HG03520 (cell line): ENCODE results near the gene DNAH10.

Experiments
- ATAC-seq: cut with Tn5 transposase; IDR thresholded peaks from one replicate; pipeline ENCODE4 v1.9.1; 2021; ENCODE audit warnings: mild to moderate bottlenecking, moderate library complexity; ENCODE audit not compliant: unreplicated experiment

The DNAH10 gene

DNA sequence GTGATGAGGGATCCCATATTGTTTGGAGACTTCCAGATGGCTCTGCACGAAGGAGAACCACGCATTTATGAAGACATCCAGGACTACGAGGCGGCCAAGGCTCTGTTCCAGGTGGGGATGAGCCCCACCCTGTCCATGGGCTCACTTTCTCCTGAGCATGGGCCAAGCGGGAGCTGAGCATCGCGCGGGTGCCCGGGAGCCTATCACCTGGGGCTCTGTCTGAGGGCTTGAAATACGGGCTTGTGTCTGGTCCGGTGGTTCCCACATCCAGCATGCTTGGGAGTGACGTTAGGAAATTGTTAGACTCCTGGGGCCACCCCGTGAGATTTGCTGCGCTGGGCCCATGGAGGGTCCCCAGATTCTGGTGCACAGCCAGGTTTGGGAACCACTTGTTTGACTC is 117.6 kb downstream of the DNAH10 start:
- no peak for ATAC-seq

DNA sequence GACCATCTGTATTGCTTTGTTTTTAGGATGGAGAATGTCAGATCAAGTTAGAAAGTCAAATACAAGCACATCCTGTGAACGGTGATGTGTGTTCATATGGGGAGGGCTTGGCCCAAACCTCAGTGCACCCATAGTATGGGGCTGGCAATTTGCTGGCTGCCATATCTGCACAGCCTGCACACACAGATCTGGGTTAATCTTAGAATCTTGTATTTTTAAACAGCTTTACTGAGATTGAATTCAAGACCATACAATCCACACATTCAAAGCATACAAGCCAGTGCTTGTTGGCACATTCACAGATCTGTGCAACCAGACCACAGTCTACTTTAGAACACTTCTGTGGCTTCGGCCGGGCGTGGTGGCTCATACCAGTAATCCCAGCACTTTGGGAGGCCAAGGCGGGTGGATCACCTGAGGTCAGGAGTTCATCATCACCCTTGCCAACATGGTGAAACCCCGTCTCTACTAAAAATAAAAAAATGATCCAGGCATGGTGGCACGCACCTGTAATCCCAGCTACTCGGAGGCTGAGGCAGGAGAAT is 120.1 kb downstream of the DNAH10 start:
- no peak for ATAC-seq

DNA sequence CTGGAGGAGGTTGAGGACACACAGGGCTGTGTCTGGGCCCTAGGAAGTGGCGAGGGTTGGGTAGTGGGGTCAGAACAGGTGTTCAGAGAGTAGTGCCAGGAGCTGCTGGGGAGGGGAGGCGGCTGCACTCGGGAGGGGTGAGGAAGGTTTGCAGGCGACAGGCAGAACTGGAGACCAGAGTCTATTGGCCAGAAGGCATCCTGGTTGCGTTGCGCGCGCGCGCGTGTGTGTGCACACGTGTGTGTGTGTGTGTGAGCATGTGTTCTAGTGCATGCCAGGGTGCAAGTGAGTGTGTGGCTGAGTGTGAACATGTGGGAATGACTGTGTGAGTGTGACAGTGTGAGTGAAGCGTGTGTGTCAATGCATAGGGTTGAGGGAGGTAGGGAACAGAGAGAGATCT is 124.2 kb downstream of the DNAH10 start:
- ATAC-seq = no peak

DNA sequence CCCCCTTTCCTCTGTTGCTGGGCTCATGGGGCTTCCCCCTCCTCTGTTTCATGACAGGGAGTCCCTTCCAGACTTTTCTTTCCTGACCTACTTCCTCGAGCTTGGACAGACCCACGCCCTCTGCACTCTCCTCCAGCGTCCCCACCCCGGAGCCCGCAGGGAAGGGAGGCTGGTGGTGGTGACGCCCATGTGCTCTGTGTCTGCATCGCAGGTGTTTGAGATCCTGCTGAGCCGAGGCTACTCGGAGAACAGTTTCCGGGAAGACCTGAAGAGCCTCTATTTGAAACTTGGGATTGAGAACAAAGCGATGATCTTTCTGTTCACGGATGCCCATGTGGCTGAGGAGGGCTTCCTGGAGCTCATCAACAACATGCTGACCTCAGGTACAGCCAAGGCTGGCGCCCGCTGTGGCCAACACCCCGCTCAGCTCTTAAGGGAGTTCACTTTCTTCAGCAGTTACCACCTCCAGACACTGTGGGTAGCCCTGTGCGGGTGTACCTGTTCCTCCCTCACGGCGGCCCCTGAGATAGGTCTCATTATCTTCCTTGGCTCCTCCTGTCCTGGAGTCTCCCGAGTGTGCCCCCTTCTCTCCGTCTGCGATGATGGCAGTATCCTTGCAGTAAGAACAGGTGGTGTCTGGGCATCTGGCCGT is 125.0 kb downstream of the DNAH10 start:
- ATAC-seq = no peak

DNA sequence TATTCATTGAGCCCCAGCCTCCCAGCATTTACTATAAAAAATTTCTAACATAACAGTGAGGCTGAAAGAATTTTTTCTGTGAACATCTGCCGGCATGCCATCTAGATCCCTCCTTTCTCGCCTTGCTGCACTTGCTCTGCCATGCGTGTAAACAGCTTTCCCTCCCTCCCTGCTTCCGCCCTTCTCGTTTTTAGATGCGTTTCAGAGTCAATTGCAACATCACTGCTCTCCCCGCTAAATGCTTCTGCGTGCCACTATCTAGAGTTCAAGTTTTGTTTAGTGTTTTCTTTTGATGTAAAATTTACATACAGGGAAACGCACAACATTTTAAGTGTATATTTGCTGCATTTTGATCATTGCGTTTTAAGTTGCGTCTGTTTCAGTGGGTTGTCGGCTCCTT is 126.9 kb downstream of the DNAH10 start:
- no peak for ATAC-seq

DNA sequence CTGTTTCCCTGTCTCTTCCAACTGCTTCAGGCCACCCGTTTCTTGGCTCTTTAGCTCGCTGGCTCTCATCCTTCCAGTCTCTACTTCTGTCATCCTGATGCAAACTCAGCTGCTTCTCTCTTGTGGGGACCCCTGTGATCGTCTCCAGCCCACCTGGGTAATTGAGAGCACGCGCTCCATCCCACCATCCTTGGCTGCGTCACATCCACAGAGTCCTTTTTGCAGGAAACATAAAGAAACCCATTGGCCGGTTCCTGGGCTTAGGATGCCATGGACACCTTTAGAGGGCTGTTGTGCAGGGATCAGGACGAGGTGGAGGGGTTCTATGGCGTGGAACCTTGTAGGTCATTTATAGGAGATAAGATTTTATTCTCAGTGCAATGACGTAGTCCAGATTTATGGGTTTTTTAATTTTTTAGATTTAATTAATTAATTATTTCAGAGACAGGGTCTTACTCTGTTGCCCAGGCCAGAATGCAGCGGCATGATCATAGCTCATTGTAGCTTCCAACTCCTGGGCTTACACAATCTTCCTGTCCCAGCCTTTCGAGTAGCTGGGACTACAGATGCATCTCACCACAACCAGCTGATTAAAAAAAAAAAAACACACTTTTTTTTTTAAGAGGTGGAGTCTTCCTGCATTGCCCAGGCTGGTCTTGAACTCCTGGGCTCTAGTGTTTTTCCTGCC is 127.9 kb downstream of the DNAH10 start:
- no peak for ATAC-seq

DNA sequence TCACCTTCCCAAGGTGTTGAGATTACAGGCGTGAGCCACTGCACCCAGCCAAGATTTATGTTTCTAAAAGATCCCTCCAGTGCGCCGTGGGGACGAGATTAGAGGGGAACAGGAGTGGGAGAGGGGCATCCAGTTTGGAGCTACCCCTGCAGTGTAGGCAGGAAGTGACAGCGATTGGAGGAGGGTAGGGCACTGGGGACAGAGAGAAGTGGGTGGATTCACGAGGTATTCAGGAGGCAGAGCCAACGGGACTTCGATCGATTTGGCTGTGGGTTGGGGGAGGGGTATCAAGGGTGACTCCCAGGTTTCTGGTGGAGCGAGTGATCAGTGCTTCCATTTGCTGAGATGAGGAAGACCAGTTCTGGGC is 128.4 kb downstream of the DNAH10 start:
- no peak for ATAC-seq

DNA sequence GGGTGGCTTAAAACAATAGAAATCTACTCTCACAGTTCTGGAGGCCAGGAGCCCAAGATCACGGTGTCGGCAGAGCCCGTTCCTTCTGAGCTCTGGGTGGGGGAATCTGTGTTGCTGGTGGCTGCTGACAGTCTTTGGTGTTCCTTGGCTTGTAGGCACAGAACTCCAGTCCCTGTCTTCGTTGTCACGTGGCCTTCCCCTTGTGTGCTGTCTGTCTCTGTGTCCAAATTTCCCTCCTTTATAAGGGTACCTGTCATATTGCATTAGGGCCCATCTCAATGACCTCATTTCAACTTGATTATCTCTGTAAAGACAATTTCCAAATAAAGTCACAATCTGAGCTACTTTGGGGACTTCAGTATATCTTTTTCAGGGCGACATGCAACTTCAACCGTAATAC is 128.9 kb downstream of the DNAH10 start:
- no peak for ATAC-seq

DNA sequence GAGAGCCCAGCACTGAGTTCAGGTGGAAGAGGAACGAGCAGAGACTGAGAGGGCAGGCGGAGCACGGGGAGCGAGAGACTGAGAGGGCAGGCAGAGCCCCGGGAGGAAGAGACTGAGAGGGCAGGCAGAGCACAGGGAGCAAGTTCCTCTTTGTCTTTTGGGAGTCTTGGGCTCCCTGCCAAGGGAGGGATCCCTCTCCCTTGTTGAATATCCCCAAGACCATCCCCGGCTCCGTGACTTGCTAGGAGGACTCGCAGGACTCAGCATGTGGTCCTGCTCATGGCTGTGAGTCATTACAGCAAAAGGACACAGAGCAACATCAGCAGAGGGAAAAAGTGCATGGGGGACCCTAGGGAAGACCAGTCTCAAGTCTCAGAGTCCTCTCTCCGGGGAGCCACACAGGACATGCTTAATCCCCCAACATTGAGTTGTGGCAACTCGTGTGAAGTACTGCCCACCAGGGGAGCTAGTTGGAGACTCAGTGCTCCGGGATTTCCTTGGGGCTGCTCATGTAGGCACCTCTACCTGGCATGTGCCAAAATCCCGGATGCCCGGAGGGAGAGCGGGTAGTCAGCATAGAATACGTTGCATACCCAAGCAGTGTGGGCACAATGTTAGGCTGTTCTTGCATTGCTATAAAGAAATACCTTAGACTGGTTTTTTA is 129.5 kb downstream of the DNAH10 start:
- no peak for ATAC-seq

DNA sequence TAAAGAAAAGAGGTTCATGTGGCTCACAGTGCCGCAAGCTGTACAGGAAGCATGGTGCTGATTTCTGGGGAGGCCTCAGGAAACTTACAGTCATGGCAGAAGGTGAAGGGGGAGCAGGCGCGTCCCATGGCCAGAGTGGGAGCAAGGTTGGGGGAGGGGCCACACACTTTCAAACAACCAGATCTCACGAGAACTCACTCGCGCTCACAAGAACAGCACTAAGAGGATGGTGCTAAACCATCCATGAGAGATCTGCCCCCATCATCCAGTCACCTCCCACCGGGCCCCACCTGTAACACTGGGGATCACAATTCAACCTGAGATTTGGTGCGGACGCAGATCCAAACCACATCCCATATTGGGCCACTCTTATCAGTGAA is 130.1 kb downstream of the DNAH10 start:
- ATAC-seq = no peak

DNA sequence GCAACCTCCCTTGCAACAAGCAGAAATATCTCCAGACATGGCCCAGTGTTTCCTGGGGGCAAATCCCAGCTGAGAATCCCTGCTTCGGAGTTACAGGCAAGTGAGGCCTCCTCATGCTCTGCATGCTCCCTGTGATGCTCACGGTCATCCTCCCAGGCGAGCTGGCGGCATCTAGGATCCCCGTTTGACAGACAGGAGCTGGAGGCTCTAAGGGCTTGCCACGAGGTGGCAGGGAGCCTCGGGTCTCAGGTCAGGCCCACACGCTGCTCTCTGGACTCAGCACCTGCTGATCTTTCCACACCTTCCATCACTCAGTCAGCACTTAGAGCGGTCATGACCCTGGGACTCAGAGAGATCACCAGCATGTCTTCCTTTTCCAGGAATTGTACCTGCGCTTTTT is 130.8 kb downstream of the DNAH10 start:
- no peak for ATAC-seq

DNA sequence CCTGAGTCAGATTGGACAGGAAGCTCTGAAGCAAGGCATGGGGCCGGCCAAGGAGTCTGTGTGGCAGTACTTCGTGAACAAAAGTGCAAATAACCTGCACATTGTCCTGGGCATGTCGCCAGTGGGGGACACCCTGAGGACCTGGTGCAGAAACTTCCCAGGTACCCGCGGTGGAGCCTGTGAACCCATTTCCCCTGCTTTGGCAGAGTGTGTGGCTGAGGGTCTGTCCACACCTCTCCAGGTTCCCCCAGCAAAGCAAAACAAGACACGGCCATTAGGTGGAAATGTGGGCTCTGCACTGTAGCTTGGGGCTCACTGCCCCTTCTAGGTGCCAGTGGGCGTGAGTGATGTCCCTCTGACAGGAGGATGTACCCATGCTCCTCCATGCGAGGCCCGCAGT is 131.2 kb downstream of the DNAH10 start:
- no peak for ATAC-seq

DNA sequence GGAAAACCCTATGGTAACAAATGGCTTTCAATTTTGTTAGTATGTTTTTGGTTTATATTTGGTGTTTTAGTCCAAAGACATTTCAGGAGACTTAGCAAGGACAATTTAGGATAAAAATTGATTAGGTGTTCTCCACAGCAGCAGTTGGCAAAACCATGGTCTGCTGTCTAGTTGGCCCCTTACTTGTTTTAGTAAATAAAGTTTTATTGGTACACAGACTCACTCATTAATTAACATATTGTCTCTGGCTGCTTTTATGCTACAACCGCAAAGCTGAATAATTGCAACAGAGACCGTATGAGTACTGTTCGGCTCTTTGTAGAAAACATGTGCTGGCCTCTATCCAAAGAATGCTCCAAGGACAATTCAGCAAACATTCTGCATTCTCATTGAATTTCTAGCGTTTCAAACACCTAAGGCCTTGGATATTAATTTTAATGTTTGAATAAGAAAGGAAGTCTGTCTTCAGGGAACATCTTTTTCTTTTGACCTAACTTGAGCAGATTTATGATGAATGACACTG is 132.8 kb downstream of the DNAH10 start:
- ATAC-seq = no peak

DNA sequence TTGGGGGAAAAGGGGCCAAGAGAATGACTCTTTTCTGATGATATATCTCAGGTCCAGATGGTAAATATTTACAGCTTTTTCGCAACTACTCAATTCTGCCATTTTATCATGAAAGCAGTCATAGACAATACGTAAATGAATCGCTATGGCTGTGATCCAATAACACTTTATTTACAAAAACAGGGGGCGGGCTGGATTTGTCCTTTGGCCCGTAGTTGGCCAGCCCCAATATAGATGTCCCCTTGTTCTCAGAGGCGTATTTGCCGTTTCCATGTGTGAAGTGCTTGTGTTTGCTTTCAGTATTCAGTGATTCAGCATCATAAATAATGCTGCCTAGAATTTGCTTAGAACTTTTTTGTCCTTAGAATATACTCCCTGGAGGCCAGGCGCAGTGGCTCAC is 133.3 kb downstream of the DNAH10 start:
- no peak for ATAC-seq

DNA sequence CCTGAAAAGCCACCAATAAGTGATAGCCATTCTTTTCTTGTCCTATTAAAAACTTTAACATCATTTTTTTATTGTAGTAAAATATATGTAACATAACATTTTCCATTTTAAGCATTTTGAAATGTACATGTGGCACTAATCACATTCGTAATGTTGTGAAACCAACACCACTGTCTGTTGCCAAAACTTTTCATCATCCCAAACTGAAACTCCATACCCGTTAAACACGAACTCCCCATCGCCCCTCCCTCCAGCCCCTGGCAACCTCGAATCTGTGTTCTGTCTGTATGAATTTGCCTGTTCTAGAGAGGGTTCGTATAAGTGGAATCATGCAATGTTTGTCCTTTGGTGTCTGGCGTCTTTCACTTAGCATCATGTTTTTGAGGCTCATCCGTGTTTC is 134.7 kb downstream of the DNAH10 start:
- ATAC-seq = no peak

DNA sequence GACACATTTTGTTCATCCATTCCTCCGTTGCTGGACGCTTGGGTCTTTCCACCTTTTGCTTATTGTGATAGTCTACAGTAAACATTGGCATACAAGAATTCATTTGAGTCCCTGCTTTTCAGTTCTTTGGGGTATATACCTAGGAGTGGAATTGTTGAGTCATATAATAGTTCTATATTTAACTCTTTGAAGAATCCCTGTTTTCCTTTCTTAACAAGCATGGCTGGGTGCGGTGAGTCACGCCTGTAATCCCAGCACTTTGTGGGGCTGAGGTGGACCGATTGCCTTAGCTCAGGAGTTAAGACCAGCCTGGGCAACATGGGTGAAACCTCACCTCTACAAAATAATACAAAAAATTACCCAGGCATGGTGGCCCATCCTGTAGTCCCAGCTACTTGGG is 135.1 kb downstream of the DNAH10 start:
- no peak for ATAC-seq

DNA sequence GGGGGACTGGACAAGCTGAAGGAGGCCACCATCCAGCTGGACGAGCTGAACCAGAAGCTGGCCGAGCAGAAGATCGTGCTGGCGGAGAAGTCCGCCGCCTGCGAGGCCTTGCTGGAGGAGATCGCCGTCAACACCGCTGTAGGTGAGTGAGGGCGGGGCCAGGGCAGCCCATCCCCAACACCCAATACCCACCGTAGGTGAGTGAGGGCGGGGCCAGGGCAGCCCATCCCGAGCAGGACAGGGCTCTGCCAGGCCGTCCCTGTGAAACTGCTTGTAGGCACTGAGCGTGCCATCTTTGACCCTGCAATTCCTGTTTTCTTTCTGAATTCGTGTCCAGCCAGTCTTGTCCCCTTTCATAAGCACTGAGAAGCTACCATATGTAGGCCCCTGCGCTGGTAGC is 136.6 kb downstream of the DNAH10 start:
- ATAC-seq = no peak

DNA sequence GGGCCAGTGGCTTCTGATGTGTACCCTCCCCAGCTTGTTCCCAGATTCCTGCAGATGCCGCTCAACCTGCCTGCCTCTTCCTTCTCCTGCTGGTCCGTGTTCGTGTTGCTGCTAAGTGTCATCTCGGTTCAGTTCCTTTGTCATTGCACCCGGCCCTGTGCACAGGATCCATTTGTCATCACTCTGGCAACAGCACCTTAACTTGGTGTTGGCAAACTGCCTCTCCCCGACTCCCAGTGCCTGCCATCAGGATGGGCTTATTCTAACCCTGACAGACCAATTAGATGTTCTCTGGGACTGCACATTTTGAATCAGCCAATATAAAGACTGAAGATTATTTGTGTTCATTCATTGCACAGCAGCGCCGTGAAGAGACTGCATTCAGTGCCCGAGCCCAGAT is 137.3 kb downstream of the DNAH10 start:
- no peak for ATAC-seq

DNA sequence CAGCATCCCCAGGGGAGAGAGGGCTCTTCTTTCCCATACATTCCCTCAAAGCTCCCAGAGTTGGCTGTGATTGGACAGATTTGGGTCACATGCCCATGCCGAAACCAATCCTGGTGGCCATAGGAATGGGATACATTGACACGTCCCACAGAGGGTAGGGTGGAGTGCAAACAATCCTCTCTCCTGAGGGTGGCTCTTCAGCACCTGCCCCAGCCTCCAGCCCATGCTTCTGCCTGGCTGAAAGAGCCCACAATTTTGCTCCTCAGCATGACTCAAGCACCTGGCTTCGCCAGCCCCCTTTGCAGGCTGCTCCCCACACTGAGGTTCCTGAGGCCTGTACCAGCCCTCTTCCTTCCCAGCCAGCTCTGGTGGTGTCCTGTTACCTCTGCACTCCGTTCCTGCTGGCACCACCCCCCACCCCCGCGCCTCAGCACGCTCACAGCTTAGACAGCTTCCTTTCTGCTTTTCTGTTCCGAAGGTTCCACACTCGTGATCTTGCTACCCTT is 138.8 kb downstream of the DNAH10 start:
- no peak for ATAC-seq

DNA sequence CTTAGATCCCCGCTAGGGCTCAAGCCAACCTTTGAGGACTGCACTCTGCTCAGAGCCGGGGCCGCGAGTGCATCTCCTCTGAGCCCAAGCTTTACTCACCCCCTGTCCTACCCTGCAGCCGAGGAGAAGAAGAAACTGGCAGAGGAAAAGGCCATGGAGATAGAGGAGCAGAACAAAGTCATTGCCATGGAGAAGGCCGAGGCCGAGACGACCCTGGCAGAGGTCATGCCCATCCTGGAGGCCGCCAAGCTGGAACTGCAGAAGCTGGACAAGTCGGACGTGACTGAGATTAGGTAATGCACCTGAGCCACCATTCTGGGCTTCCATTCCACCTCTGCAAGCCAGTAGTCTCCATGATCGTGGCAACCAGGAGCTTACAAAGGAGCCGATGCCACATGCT is 140.7 kb downstream of the DNAH10 start:
- no peak for ATAC-seq

DNA sequence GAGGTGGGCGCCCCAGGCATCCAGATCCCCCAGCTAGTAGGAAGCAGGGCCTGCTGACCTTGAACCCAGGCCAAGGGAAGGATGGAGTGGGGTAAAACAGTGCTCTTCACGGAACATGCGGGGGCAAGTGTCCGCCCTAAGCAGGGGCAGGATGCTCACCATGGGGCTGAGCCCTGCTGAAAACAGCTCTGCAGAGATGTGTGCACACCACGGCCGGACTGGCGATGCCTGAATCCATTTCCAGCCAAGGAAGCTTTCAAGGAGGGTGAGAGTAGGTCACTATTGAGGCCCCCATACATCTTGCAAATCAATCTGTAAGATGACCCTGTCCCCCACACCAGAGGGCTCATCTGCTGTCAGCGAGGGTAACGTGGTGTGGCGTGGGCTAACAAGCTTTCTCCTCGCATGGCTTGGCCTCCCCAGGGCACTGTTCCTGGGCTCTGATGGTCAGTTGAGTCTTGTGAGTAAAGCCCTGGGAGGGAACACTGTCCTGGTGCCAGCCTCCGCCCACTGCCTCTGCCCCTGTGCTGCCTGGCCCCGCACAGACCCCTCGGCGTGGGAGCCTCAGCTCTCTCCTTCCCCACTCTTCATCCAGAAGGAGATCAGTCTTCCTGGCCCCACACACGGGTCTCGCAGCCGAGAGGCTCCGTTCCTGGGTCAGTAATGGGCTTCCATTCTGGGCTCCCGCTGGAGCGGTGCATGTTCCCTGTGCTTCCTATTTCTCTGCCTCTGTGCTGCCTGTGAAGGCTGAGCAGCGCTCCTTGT is 141.4 kb downstream of the DNAH10 start:
- no peak for ATAC-seq
